HepG2 (cell line): ENCODE measurements around the gene SCGB2A2. TPM values are rescaled to one million over a fixed set of nuclear protein-coding genes. Genes with fewer than 3 reads are reported as not detected.

Source experiments
- ARID3A ChIP-seq: IDR thresholded peaks from 2 replicates; pipeline ENCODE4 v1.6.1; 2012; ENCODE audit warnings: low read depth, low read length, improper control_type of control experiment
- CEBPZ ChIP-seq: IDR thresholded peaks from 2 replicates; pipeline ENCODE4 v1.6.1; 2012; ENCODE audit warnings: low read length, improper control_type of control experiment
- CHD2 ChIP-seq: IDR thresholded peaks from 2 replicates; pipeline ENCODE4 v1.6.1; 2011; ENCODE audit warnings: low read depth, low read length, improper control_type of control experiment
- DR1 ChIP-seq: sonication (generic); formaldehyde crosslinking; IDR thresholded peaks from 2 replicates; pipeline ENCODE4 v1.8.0; 2021; ENCODE audit warnings: mild to moderate bottlenecking, missing genetic modification reagents, inconsistent platforms
- GRHL1 ChIP-seq: sonication (generic); formaldehyde crosslinking; conservative IDR thresholded peaks from 2 replicates; pipeline ENCODE4 v1.8.0; 2022; ENCODE audit warnings: missing genetic modification reagents
- LRRFIP1 ChIP-seq: sonication (generic); formaldehyde crosslinking; conservative IDR thresholded peaks from 2 replicates; pipeline ENCODE4 v1.4.0; 2020; ENCODE audit warnings: missing genetic modification reagents
- NCOR1 ChIP-seq: fragments of 200-600 bp; sonication (generic); IDR thresholded peaks from 2 replicates; pipeline ENCODE4 v1.7.0; 2017; ENCODE audit warnings: antibody characterized with exemption, low read length, borderline replicate concordance
- PBX3 ChIP-seq: sonication (generic); formaldehyde crosslinking; IDR thresholded peaks from 2 replicates; pipeline ENCODE4 v1.8.1; 2023; ENCODE audit warnings: missing genetic modification reagents, inconsistent platforms, borderline replicate concordance
- RARG ChIP-seq: sonication (generic); formaldehyde crosslinking; IDR thresholded peaks from 2 replicates; pipeline ENCODE4 v1.4.0; 2020; ENCODE audit warnings: low read depth, mild to moderate bottlenecking, missing genetic modification reagents
- RXRA ChIP-seq: sonication (generic); formaldehyde crosslinking; IDR thresholded peaks from 2 replicates; pipeline ENCODE4 v1.5.1; 2020; ENCODE audit warnings: missing genetic modification reagents
- SMAD3 ChIP-seq: sonication (generic); formaldehyde crosslinking; IDR thresholded peaks from 2 replicates; pipeline ENCODE4 v1.4.0; 2020; ENCODE audit warnings: missing genetic modification reagents
- SMC3 ChIP-seq: IDR thresholded peaks from 2 replicates; pipeline ENCODE4 v1.6.1; 2011; ENCODE audit warnings: low read length, improper control_type of control experiment
- ZNF160 ChIP-seq: sonication (generic); formaldehyde crosslinking; IDR thresholded peaks from 2 replicates; pipeline ENCODE4 v1.8.0; 2022; ENCODE audit warnings: mild to moderate bottlenecking, inconsistent platforms, missing genetic modification reagents
- ZNF329 ChIP-seq: sonication (generic); formaldehyde crosslinking; IDR thresholded peaks from 2 replicates; pipeline ENCODE4 v1.9.0; 2021; ENCODE audit warnings: low read depth, mild to moderate bottlenecking, missing genetic modification reagents
- ZNF382 ChIP-seq: sonication (generic); formaldehyde crosslinking; IDR thresholded peaks from 2 replicates; pipeline ENCODE4 v1.5.0; 2020; ENCODE audit warnings: missing genetic modification reagents, mild to moderate bottlenecking, borderline replicate concordance
- ZNF703 ChIP-seq: sonication (generic); formaldehyde crosslinking; IDR thresholded peaks from 2 replicates; pipeline ENCODE4 v1.5.1; 2020; ENCODE audit warnings: missing genetic modification reagents, mild to moderate bottlenecking, moderate library complexity, borderline replicate concordance
- ZNF772 ChIP-seq: sonication (generic); formaldehyde crosslinking; IDR thresholded peaks from 2 replicates; pipeline ENCODE4 v1.5.0; 2020; ENCODE audit warnings: mild to moderate bottlenecking, missing genetic modification reagents
- polyA plus RNA-seq, 8 experiments: library from polyadenylated mRNA; depleted of rRNA in 3 of 8; stranded (reverse) in 7 of 8; unstranded in 1 of 8; fragments of >200 nt; fragmentation: Illumina TruSeq in 4 of 8; extraction: Trizol in 4 of 8; gene quantifications; 2 replicates each; pipeline versions ENCODE4 v1.2.1 to v1.2.3, GENCODE V29; 2011 to 2016; ENCODE audit warnings: low read depth in 4 of 8, missing spikeins in 1 of 8, mixed read lengths in 1 of 8; ENCODE audit not compliant: insufficient read depth in 1 of 8
- total RNA-seq, 5 experiments: library from RNA; depleted of rRNA; stranded (reverse); fragments of >200 nt; fragmentation: Illumina TruSeq; extraction: Trizol; gene quantifications; 2 replicates each; pipeline ENCODE4 v1.2.3, GENCODE V29; 2016; ENCODE audit warnings: low read depth in 1 of 5

Gene SCGB2A2
- total and polyA plus RNA-seq, 2 of the 13 experiments (the other 11 are each of a cell fraction or from before 2014, with no cell fraction given), result 0.12 TPM; not detected in 1

- TF ChIP-seq ARID3A, result peak; percentile 86
- TF ChIP-seq LRRFIP1 (CRISPR knock-in tag), result no peak
- TF ChIP-seq CHD2, result no peak
- peak; percentile 41; the same call in 1 of the 2 replicates for TF ChIP-seq ZNF772 (CRISPR knock-in tag)
- no peak for TF ChIP-seq ZNF703
- TF ChIP-seq RXRA (CRISPR knock-in tag), result peak; percentile 44; the same call in 1 of the 2 replicates
- peak; percentile 95 for TF ChIP-seq NCOR1
- no peak for TF ChIP-seq GRHL1 (CRISPR knock-in tag)
- TF ChIP-seq ZNF329 (CRISPR knock-in tag), result no peak
- TF ChIP-seq CEBPZ, result no peak
- no peak for TF ChIP-seq ZNF160
- no peak for TF ChIP-seq PBX3
- TF ChIP-seq SMAD3, result peak; percentile 94
- no peak for TF ChIP-seq ZNF382 (CRISPR knock-in tag)
- no peak for TF ChIP-seq DR1 (CRISPR knock-in tag)
- no peak for TF ChIP-seq SMC3
- TF ChIP-seq RARG, result no peak
Measured at GRCh38 chr11:62260261-62260953, 9.6 kb upstream of the SCGB2A2 start (continued).
